ENCODE results near the gene DNAJB9.

DNA sequence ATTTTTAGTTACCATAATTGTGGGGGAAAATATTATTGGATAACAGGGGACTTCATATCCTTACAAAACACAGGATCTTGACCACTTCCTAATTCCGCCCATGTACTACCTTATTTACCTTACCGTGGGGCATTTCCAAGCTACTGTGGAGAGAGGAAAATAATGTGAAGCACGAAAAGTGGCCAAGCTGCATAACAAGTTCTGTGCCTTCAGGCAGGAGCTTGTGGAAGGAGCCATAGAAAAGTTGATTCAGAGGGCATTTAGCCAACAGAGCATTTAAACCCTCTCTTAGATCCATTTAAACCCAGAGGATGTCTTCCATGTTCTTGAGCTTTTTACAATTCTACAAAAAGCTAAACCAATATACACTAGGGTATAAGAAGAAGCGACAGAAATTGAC, 41.6 kb downstream of the DNAJB9 start:
- TF ChIP-seq, protein P1, sequence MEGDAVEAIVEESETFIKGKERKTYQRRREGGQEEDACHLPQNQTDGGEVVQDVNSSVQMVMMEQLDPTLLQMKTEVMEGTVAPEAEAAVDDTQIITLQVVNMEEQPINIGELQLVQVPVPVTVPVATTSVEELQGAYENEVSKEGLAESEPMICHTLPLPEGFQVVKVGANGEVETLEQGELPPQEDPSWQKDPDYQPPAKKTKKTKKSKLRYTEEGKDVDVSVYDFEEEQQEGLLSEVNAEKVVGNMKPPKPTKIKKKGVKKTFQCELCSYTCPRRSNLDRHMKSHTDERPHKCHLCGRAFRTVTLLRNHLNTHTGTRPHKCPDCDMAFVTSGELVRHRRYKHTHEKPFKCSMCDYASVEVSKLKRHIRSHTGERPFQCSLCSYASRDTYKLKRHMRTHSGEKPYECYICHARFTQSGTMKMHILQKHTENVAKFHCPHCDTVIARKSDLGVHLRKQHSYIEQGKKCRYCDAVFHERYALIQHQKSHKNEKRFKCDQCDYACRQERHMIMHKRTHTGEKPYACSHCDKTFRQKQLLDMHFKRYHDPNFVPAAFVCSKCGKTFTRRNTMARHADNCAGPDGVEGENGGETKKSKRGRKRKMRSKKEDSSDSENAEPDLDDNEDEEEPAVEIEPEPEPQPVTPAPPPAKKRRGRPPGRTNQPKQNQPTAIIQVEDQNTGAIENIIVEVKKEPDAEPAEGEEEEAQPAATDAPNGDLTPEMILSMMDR (IDR thresholded peaks at IDR 0.05; ENCODE audit: poor library complexity) = no peak
- TF ChIP-seq EZH2phosphoT487 (IDR thresholded peaks at IDR 0.05; ENCODE audit: low read depth, severe bottlenecking, unreplicated experiment) = no peak
- no peak for TF ChIP-seq EZH2 (IDR thresholded peaks at IDR 0.05; ENCODE audit: borderline replicate concordance)

All from hepatocyte (in vitro differentiated cells).